PFSK-1 (cell line): ENCODE measurements around the gene CUBN.

Source experiments
- FOXP2 ChIP-seq: optimal IDR thresholded peaks from 2 replicates; pipeline ENCODE3; 2011; ENCODE audit warnings: borderline replicate concordance, control low read depth, inconsistent platforms; ENCODE audit not compliant: insufficient read depth; ENCODE audit errors: extremely low read length, extremely low read depth
- POLR2AphosphoS5 ChIP-seq: IDR thresholded peaks from 2 replicates; pipeline ENCODE4 v1.6.1; 2012; ENCODE audit warnings: low read depth, mild to moderate bottlenecking, control low read depth, low read length, moderate library complexity
- SIN3A ChIP-seq: IDR thresholded peaks from 2 replicates; pipeline ENCODE4 v1.6.1; 2012; ENCODE audit warnings: mild to moderate bottlenecking, low read length, moderate library complexity, borderline replicate concordance; ENCODE audit not compliant: insufficient read depth
- TAF1 ChIP-seq: IDR thresholded peaks from 2 replicates; pipeline ENCODE4 v1.6.1; 2012; ENCODE audit warnings: low read length, control low read depth, borderline replicate concordance; ENCODE audit not compliant: insufficient read depth
- TF ChIP-seq, protein P1 (sequence below), 2 experiments: IDR thresholded peaks; 2 replicates each; pipeline versions ENCODE4 v1.6.1 to v1.8.0; 2011 to 2012; ENCODE audit warnings: low read depth in 2 of 2, low read length in 2 of 2, control low read depth in 1 of 2, inconsistent platforms in 1 of 2, mild to moderate bottlenecking in 1 of 2, moderate library complexity in 1 of 2; ENCODE audit not compliant: insufficient read depth in 1 of 2

CUBN gene

DNA sequence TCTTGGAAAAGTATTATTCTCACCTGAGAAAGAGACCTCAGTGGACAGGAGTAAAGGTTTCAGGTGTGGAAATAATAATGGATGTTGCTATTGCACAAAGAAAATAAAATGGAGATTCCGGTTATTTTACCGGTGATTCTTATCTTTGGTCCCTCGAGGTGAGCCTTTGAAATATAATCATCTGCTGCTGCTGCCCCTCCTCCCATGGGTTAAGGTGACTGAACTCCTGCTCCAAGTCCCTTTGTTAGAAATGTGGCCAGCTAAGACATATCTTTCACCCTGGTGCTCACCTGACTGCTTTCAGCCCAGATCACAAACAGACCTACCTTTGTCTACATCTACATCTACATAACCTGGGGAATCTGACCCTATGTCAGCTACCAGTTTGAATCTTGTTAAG, 5.7 kb downstream of the CUBN start:
- TF ChIP-seq, protein P1, sequence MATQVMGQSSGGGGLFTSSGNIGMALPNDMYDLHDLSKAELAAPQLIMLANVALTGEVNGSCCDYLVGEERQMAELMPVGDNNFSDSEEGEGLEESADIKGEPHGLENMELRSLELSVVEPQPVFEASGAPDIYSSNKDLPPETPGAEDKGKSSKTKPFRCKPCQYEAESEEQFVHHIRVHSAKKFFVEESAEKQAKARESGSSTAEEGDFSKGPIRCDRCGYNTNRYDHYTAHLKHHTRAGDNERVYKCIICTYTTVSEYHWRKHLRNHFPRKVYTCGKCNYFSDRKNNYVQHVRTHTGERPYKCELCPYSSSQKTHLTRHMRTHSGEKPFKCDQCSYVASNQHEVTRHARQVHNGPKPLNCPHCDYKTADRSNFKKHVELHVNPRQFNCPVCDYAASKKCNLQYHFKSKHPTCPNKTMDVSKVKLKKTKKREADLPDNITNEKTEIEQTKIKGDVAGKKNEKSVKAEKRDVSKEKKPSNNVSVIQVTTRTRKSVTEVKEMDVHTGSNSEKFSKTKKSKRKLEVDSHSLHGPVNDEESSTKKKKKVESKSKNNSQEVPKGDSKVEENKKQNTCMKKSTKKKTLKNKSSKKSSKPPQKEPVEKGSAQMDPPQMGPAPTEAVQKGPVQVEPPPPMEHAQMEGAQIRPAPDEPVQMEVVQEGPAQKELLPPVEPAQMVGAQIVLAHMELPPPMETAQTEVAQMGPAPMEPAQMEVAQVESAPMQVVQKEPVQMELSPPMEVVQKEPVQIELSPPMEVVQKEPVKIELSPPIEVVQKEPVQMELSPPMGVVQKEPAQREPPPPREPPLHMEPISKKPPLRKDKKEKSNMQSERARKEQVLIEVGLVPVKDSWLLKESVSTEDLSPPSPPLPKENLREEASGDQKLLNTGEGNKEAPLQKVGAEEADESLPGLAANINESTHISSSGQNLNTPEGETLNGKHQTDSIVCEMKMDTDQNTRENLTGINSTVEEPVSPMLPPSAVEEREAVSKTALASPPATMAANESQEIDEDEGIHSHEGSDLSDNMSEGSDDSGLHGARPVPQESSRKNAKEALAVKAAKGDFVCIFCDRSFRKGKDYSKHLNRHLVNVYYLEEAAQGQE (IDR thresholded peaks at IDR 0.05; ENCODE audit: insufficient read depth in 1 of 2, low read depth in 2 of 2, low read length in 2 of 2), result no peak
- TF ChIP-seq FOXP2, result no peak
- no peak for TF ChIP-seq TAF1
- no peak for TF ChIP-seq POLR2AphosphoS5
- TF ChIP-seq SIN3A, result no peak

DNA sequence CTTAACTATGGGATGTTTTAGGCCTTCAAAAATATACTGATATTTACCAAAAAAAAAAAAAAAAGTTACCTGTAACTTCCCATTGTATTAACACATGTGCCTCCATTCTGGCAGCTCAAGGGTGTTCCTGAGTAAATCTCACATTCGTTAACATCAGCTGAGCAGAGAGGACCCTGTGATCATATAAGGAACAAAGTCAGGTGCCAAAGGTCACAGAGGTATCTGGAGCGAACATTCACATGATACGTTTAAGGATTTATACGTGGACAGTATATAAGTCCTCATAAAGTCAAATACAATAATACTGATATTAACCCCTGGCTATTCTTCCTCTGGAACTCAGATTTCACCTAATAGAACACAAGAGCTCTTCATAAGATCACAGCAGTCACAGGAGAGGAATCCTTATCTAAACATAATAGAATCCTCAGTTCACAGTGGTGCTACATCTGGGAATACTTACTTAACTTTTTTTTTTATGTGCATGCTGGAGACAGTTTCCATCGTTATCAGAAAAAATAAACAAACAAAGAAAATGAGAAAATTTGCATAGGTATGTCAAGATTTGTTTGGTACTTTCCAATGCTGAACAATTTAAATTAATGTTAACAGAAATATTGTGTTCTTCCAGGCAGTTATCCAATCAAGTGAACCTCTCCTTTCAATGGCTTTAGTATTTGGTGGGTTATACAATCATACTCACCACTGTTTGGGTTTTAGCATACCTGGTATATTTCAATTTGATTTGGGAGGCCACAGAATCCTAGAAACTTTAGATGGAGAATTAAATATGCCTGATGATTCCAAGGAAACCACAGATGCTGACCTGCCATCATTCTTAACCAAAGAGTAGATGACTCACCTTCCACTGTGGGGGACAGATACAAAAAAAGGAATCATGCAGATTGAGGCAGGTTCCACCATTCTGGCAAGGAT, 6.6 kb downstream of the CUBN start:
- TF ChIP-seq TAF1 (no peak), SIN3A (no peak), POLR2AphosphoS5 (no peak)

DNA sequence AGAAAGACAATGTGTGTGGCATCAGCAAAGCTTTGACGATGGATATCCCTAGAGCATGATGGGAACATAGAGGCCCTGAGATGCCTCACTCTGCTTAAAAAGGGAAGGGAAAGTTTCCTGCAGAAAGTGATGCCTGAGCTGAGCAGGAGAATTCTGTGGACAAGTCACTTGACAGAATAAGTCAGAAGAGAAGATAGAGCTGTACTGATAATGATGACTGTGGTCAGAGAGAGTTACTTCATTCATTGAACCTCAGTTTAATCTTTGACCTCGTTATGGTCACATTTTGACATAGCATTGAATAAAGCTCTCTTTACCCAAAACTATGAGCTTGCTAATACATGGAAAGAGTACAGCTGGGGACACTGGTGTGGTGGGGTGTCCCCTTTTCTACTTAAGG, 7.6 kb downstream of the CUBN start:
- TF ChIP-seq FOXP2 (no peak), TAF1 (no peak), POLR2AphosphoS5 (no peak), SIN3A (no peak)
- TF ChIP-seq, protein P1 (IDR thresholded peaks at IDR 0.05; ENCODE audit: insufficient read depth in 1 of 2, low read depth in 2 of 2, low read length in 2 of 2), result no peak

DNA sequence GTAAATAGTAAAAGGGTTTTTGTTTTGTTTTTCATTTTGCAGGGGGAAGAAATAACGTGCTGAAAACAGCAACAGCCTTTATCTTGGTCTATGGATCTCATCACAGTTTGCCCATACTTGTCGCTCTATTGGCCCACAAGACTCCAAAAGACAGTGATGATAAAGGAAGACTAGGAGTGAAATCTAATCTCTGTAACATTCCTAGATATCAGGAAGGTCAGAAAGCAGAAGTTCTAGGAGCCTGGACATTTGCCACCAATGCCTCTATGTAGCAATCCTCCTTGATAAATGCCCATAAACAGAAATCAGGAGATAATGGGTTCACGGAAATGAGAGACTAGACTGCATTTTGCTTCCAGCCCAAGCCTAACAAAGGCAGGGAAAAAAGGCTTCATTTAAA, 8.9 kb downstream of the CUBN start:
- TF ChIP-seq TAF1 (no peak), FOXP2 (no peak), SIN3A (no peak), POLR2AphosphoS5 (no peak)
- TF ChIP-seq, protein P1 (IDR thresholded peaks at IDR 0.05; ENCODE audit: insufficient read depth in 1 of 2, low read depth in 2 of 2, low read length in 2 of 2), result no peak

DNA sequence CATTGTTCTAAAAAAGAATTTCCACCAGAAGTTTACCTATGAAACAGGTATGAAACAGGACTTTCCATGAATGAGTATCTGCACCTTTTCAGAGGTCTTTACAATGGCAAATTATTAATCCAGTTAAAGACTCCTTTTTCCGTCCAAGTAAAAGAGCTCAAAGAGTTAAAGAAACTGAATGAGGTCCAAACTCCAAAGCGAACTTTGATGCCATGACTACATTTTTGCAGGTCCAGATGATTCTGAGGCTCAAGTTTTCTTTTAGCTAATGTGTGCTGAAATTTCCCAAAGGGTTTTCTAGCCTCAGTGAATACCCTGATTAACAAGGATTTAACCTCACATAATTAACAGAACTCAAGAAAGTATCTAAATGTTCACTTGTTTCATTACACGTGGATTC, 9.8 kb downstream of the CUBN start:
- TF ChIP-seq FOXP2 (no peak), SIN3A (no peak), TAF1 (no peak), POLR2AphosphoS5 (no peak)
- TF ChIP-seq, protein P1 (IDR thresholded peaks at IDR 0.05; ENCODE audit: insufficient read depth in 1 of 2, low read depth in 2 of 2, low read length in 2 of 2), result no peak
